CD14-positive monocyte (primary cell): ENCODE measurements around the gene RSL24D1. TPM values are rescaled to one million over a fixed set of nuclear protein-coding genes. Genes with fewer than 3 reads are reported as not detected.

Source experiments
- DNase-seq, 3 donors: peaks; one replicate each; pipeline ENCODE4 v3.0.0-alpha.2; 2011 to 2022
- H2AFZ ChIP-seq: 2 replicates; pipeline ENCODE4 v1.6.0; 2012; ENCODE audit warnings: mild to moderate bottlenecking, low read depth, low read length, inconsistent platforms; ENCODE audit not compliant: insufficient read depth, poor library complexity, severe bottlenecking
- H3K27ac ChIP-seq, 2 donors: 1 replicate in 1 of 2; 2 replicates in 1 of 2; pipeline ENCODE4 v1.5.1; 2012 to 2013; ENCODE audit warnings: low read length in 2 of 2, control low read depth in 1 of 2, inconsistent platforms in 1 of 2, low read depth in 1 of 2, mild to moderate bottlenecking in 1 of 2
- H3K27me3 ChIP-seq, 2 donors: one replicate each; pipeline versions ENCODE4 v1.6.0 to v1.6.1; 2011 to 2013; ENCODE audit warnings: low read length in 2 of 2; ENCODE audit not compliant: control insufficient read depth in 2 of 2, insufficient read depth in 2 of 2
- H3K36me3 ChIP-seq, 2 donors: replicated peaks in 1 of 2; 1 replicate in 1 of 2; 2 replicates in 1 of 2; pipeline versions ENCODE4 v1.5.1 to v1.6.1; 2012 to 2013; ENCODE audit warnings: low read length in 2 of 2, control low read depth in 1 of 2, inconsistent platforms in 1 of 2, mild to moderate bottlenecking in 1 of 2; ENCODE audit not compliant: insufficient read depth in 2 of 2, control insufficient read depth in 1 of 2
- H3K4me1 ChIP-seq, 2 donors: 1 replicate in 1 of 2; 2 replicates in 1 of 2; pipeline versions ENCODE4 v1.5.1 to v1.6.1; 2012 to 2013; ENCODE audit warnings: low read length in 2 of 2, control low read depth in 1 of 2, inconsistent platforms in 1 of 2, mild to moderate bottlenecking in 1 of 2, moderate library complexity in 1 of 2; ENCODE audit not compliant: insufficient read depth in 2 of 2, control insufficient read depth in 1 of 2
- H3K4me2 ChIP-seq: replicated peaks from 2 replicates; pipeline ENCODE3; 2012; ENCODE audit warnings: low read length, moderate library complexity, mild to moderate bottlenecking; ENCODE audit not compliant: poor library complexity, severe bottlenecking; ENCODE audit errors: extremely low read depth
- H3K4me3 ChIP-seq, 3 experiments: fragments of 200-600 bp in 1 of 3; sonication (generic) in 1 of 3; replicated peaks in 1 of 3; 1 replicate in 2 of 3; 2 replicates in 1 of 3; pipeline ENCODE4 v1.5.1; 2011 to 2013; ENCODE audit warnings: low read length in 3 of 3, mild to moderate bottlenecking in 3 of 3, control low read depth in 2 of 3, low read depth in 2 of 3, inconsistent platforms in 1 of 3, moderate library complexity in 1 of 3
- H3K79me2 ChIP-seq: 2 replicates; pipeline ENCODE4 v1.6.0; 2012; ENCODE audit warnings: mild to moderate bottlenecking, control low read depth, inconsistent platforms, low read length, moderate library complexity; ENCODE audit not compliant: insufficient read depth
- H3K9ac ChIP-seq: 2 replicates; pipeline ENCODE4 v1.6.0; 2017; ENCODE audit warnings: low read length, mild to moderate bottlenecking; ENCODE audit not compliant: insufficient read depth, poor library complexity, severe bottlenecking
- H3K9me3 ChIP-seq, 2 donors: replicated peaks in 1 of 2; 1 replicate in 1 of 2; 2 replicates in 1 of 2; pipeline versions ENCODE4 v1.5.1 to v1.6.1; 2012 to 2013; ENCODE audit warnings: low read length in 2 of 2, control low read depth in 1 of 2; ENCODE audit not compliant: control insufficient read depth in 1 of 2, insufficient read depth in 1 of 2
- H4K20me1 ChIP-seq: 2 replicates; pipeline ENCODE4 v1.6.0; 2012; ENCODE audit warnings: mild to moderate bottlenecking, low read length, control low read depth, moderate library complexity; ENCODE audit not compliant: insufficient read depth
- H3K27ac Mint-ChIP-seq, 7 donors: one replicate each; pipeline ENCODE4 v1.8.0; 2020; ENCODE audit warnings: mild to moderate bottlenecking in 7 of 7, mixed read lengths in 7 of 7, moderate library complexity in 6 of 7, inconsistent platforms in 2 of 7
- H3K27me3 Mint-ChIP-seq, 3 donors: one replicate each; pipeline ENCODE4 v1.8.0; 2021 to 2022; ENCODE audit warnings: low read depth in 3 of 3, mild to moderate bottlenecking in 3 of 3, mixed read lengths in 3 of 3, moderate library complexity in 3 of 3, inconsistent platforms in 1 of 3
- H3K36me3 Mint-ChIP-seq, 2 donors: one replicate each; pipeline ENCODE4 v1.8.0; 2020; ENCODE audit warnings: mixed read lengths in 2 of 2, inconsistent platforms in 1 of 2, mild to moderate bottlenecking in 1 of 2
- H3K4me1 Mint-ChIP-seq: one replicate; pipeline ENCODE4 v1.8.0; 2020; ENCODE audit warnings: mild to moderate bottlenecking, mixed read lengths
- H3K4me3 Mint-ChIP-seq, 2 donors: one replicate each; pipeline ENCODE4 v1.8.0; 2020; ENCODE audit warnings: mild to moderate bottlenecking in 2 of 2, mixed read lengths in 2 of 2, moderate library complexity in 1 of 2
- H3K9me3 Mint-ChIP-seq, 7 donors: one replicate each; pipeline ENCODE4 v1.8.0; 2020 to 2022; ENCODE audit warnings: mixed read lengths in 7 of 7, mild to moderate bottlenecking in 6 of 7, moderate library complexity in 6 of 7, inconsistent platforms in 2 of 7
- CTCF ChIP-seq: fragments of 200-600 bp; IDR thresholded peaks from one replicate; pipeline ENCODE4 v1.8.0; 2022; ENCODE audit warnings: antibody characterized with exemption, mild to moderate bottlenecking
- WGBS: methylation state at CpG from one replicate; pipeline ENCODE4 v1.1.5; 2013; ENCODE audit warnings: missing lambda C conversion rate; ENCODE audit not compliant: insufficient coverage; 5-methylcytosine and 5-hydroxymethylcytosine counted together
- intact Hi-C, 2 donors: fragments of 100-400 bp; cut with micrococcal nuclease; formaldehyde crosslinking; loops; one replicate each; pipeline versions ENCODE4 v1.15.0 to v1.15.1; 2023
- polyA plus RNA-seq, 3 donors: library from polyadenylated mRNA; depleted of rRNA in 1 of 3; unstranded in 2 of 3; stranded (reverse) in 1 of 3; fragments of 300-500 nt in 2 of 3; fragments of >200 nt in 1 of 3; fragmentation: Illumina TruSeq in 2 of 3; gene quantifications; 1 replicate in 2 of 3; 2 replicates in 1 of 3; pipeline ENCODE4 v1.2.3, GENCODE V29; 2012 to 2021

Gene RSL24D1
- polyA plus RNA-seq, 3 donors, result 28.0 to 84.2 (median 73.0) TPM

DNA sequence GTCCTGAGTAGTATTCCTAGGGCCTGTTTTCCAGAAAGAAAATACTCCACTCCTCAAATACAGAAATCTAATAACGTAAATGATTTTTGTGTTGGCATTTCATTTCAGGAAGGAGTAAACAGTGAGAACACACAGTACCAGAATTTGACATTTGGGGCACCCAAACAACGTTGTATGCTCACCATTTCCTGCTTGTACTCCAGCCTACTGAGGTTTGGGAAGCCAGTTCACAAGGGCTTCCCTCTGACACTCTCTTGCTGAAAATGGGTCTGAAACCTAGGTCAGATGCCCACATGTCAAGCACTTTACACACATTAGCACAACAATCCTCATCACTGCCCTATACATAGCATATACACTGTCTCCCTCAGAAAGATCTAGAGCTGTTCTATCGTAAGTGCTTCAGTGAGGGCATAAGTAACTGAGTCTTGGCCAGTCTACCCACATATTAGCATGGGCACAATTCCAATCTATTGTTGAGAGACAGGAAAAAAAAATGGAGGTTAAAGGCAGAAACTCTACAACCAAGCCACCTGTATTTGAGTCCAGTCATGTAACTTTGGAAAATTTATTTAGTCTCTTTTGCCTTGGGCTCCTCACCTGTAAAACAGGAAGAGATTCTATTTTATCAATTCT, 43.5 kb upstream of the RSL24D1 start:
- intact Hi-C loops, result no loop called here
- Histone ChIP-seq H2AFZ (no peak overlapping the region), H3K36me3 (peaks cover 16 to 55% of the 10 kb centered on the region in 2 donors), H3K27ac (peak overlapping the region in 1 of 2 donors; percentile 34), H3K27me3 (no peaks in the 10 kb centered on the region), H3K9ac (no peak overlapping the region), H4K20me1 (peaks cover 22% of the 10 kb centered on the region), H3K4me2 (no peak overlapping the region), H3K9me3 (no peaks in the 10 kb centered on the region), H3K4me3 (no peak overlapping the region), H3K4me1 (peaks cover 4 to 8% of the 10 kb centered on the region in 2 donors), H3K79me2 (peaks cover 99% of the 10 kb centered on the region)
- Mint-ChIP-seq H3K9me3 (no peaks in the 10 kb centered on the region), H3K4me1 (peaks cover 28% of the 10 kb centered on the region), H3K36me3 (peaks cover 25 to 52% of the 10 kb centered on the region in 2 donors), H3K27me3 (no peaks in the 10 kb centered on the region), H3K4me3 (no peak overlapping the region), H3K27ac (peak overlapping the region in 5 of 7 donors; percentile 10 to 66 (median 23))
- WGBS, result 0% methylated on average over 1 of the region's 3 CpGs
- DNase-seq, result no peak
- TF ChIP-seq CTCF, result no peak

- H3K4me1 ChIP-seq, result peaks cover 4% of the 10 kb centered on the region in 2 donors
- H4K20me1 ChIP-seq, result peaks cover 22% of the 10 kb centered on the region
- H3K9ac ChIP-seq, result no peak overlapping the region
- TF ChIP-seq CTCF, result no peak
- peak overlapping the region in 1 of 2 donors; percentile 34 for H3K27ac ChIP-seq
- no peak for DNase-seq
- H3K36me3 ChIP-seq, result peaks cover 17 to 54% of the 10 kb centered on the region in 2 donors
- H3K4me3 Mint-ChIP-seq, result no peak overlapping the region
- no peaks in the 10 kb centered on the region for H3K9me3 Mint-ChIP-seq
- peaks cover 22% of the 10 kb centered on the region for H3K4me1 Mint-ChIP-seq
- intact Hi-C loops, result no loop called here
- H3K27me3 ChIP-seq, result no peaks in the 10 kb centered on the region
- WGBS, result 100% methylated on average over 2 of the region's 5 CpGs
- H3K9me3 ChIP-seq, result no peaks in the 10 kb centered on the region
- no peaks in the 10 kb centered on the region for H3K27me3 Mint-ChIP-seq
- no peak overlapping the region for H3K4me3 ChIP-seq
- H2AFZ ChIP-seq, result no peak overlapping the region
- H3K79me2 ChIP-seq, result peaks cover 96% of the 10 kb centered on the region
- peaks cover 27 to 49% of the 10 kb centered on the region in 2 donors for H3K36me3 Mint-ChIP-seq
- H3K4me2 ChIP-seq, result no peak overlapping the region
- peak overlapping the region in 1 of 7 donors; percentile 28 for H3K27ac Mint-ChIP-seq
Observed at GRCh38 chr15:55239440-55240124, 42.8 kb upstream of the RSL24D1 start.
